Transverse colon (tissue), 3 donors: ENCODE results near the gene BEST3.

Experiments
- EP300 ChIP-seq: sonication (generic); formaldehyde crosslinking; IDR thresholded peaks from one replicate; pipeline ENCODE4 v1.6.1; 2017; ENCODE audit warnings: antibody characterized with exemption, low read depth
- TF ChIP-seq, protein P1 (sequence below), 5 experiments: fragments of 200-600 bp in 3 of 5; fragments of 450-650 bp in 2 of 5; sonication (generic) in 3 of 5; IDR thresholded peaks; 1 replicate in 2 of 5; 2 replicates in 3 of 5; pipeline ENCODE4 v1.5.1; 2016 to 2017; ENCODE audit warnings: antibody characterized with exemption in 5 of 5, inconsistent platforms in 3 of 5, mild to moderate bottlenecking in 2 of 5, moderate library complexity in 1 of 5

DNA sequence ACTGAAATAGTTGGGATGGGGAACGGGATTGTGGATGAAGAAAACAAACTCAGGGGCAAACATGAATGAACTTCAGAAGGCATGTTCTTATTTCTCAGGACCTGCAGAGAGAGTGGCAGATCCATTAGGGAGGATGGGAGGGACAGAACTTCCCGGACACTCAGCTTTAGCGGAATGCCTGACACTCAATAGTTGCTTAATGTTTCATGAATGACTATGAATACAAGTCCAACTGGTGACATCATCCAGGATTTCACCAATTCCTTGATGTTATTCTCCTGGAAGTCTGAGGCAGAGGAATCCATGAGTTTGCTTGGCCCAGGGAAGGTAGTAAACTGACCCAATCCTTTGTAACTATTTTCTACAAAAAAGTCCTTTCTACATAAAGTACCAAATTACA, 50.6 kb downstream of the BEST3 start:
- TF ChIP-seq, protein P1, sequence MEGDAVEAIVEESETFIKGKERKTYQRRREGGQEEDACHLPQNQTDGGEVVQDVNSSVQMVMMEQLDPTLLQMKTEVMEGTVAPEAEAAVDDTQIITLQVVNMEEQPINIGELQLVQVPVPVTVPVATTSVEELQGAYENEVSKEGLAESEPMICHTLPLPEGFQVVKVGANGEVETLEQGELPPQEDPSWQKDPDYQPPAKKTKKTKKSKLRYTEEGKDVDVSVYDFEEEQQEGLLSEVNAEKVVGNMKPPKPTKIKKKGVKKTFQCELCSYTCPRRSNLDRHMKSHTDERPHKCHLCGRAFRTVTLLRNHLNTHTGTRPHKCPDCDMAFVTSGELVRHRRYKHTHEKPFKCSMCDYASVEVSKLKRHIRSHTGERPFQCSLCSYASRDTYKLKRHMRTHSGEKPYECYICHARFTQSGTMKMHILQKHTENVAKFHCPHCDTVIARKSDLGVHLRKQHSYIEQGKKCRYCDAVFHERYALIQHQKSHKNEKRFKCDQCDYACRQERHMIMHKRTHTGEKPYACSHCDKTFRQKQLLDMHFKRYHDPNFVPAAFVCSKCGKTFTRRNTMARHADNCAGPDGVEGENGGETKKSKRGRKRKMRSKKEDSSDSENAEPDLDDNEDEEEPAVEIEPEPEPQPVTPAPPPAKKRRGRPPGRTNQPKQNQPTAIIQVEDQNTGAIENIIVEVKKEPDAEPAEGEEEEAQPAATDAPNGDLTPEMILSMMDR (IDR thresholded peaks at IDR 0.05): no peak
- no peak for TF ChIP-seq EP300
